Suprapubic skin (tissue), 4 donors: Measurements from ENCODE around the gene CCDC167. TPM values are rescaled to one million over a fixed set of nuclear protein-coding genes. Genes with fewer than 3 reads are reported as not detected.

Source experiments
- DNase-seq, 2 donors: peaks; one replicate each; pipeline ENCODE4 v3.0.0-alpha.2; 2019; ENCODE audit warnings: low spot score in 2 of 2
- H3K27ac ChIP-seq: fragments of 200-600 bp; sonication (generic); one replicate; pipeline ENCODE4 v1.5.1; 2019
- H3K27me3 ChIP-seq: fragments of 200-600 bp; sonication (generic); one replicate; pipeline ENCODE4 v1.5.1; 2019
- H3K36me3 ChIP-seq: fragments of 200-600 bp; sonication (generic); one replicate; pipeline ENCODE4 v1.5.1; 2019
- H3K4me1 ChIP-seq: fragments of 200-600 bp; sonication (generic); one replicate; pipeline ENCODE4 v1.5.1; 2019
- H3K4me3 ChIP-seq: fragments of 200-600 bp; sonication (generic); one replicate; pipeline ENCODE4 v1.5.1; 2019; ENCODE audit warnings: mild to moderate bottlenecking
- H3K9me3 ChIP-seq: fragments of 200-600 bp; sonication (generic); one replicate; pipeline ENCODE4 v1.5.1; 2019
- EP300 ChIP-seq: sonication (generic); formaldehyde crosslinking; IDR thresholded peaks from one replicate; pipeline ENCODE4 v1.6.1; 2017; ENCODE audit warnings: antibody characterized with exemption
- POLR2A ChIP-seq, 2 donors: fragments of 450-650 bp; IDR thresholded peaks; one replicate each; pipeline ENCODE4 v1.6.1; 2017; ENCODE audit warnings: antibody characterized with exemption in 2 of 2, mild to moderate bottlenecking in 2 of 2, moderate library complexity in 2 of 2
- POLR2AphosphoS5 ChIP-seq, 3 donors: sonication (generic); formaldehyde crosslinking; IDR thresholded peaks; one replicate each; pipeline ENCODE4 v1.6.1; 2017; ENCODE audit warnings: antibody characterized with exemption in 3 of 3
- WGBS: methylation state at CpG from one replicate; pipeline ENCODE4 v1.1.5; 2018; 5-methylcytosine and 5-hydroxymethylcytosine counted together
- total RNA-seq, 4 donors: library from RNA; depleted of rRNA; stranded (reverse); fragments of >200 nt; gene quantifications; one replicate each; pipeline ENCODE4 v1.1.0, GENCODE V29; 2016
- TF ChIP-seq, protein P1 (sequence below), 2 donors: fragments of 200-600 bp in 1 of 2; fragments of 450-650 bp in 1 of 2; sonication (generic) in 1 of 2; IDR thresholded peaks; one replicate each; pipeline ENCODE4 v1.5.1; 2016 to 2019; ENCODE audit warnings: antibody characterized with exemption in 2 of 2, mild to moderate bottlenecking in 1 of 2, moderate library complexity in 1 of 2

Gene CCDC167
- total RNA-seq, 4 donors from 2014 or later, result 16.3 to 31.3 (median 25.1) TPM

- H3K27ac ChIP-seq, result no peak overlapping the region
- H3K27me3 ChIP-seq, result no peaks in the 10 kb centered on the region
- no peaks in the 10 kb centered on the region for H3K9me3 ChIP-seq
- TF ChIP-seq POLR2A (IDR thresholded peaks at IDR 0.05) (no peak), EP300 (no peak), POLR2AphosphoS5 (IDR thresholded peaks at IDR 0.05) (no peak)
- TF ChIP-seq, protein P1, sequence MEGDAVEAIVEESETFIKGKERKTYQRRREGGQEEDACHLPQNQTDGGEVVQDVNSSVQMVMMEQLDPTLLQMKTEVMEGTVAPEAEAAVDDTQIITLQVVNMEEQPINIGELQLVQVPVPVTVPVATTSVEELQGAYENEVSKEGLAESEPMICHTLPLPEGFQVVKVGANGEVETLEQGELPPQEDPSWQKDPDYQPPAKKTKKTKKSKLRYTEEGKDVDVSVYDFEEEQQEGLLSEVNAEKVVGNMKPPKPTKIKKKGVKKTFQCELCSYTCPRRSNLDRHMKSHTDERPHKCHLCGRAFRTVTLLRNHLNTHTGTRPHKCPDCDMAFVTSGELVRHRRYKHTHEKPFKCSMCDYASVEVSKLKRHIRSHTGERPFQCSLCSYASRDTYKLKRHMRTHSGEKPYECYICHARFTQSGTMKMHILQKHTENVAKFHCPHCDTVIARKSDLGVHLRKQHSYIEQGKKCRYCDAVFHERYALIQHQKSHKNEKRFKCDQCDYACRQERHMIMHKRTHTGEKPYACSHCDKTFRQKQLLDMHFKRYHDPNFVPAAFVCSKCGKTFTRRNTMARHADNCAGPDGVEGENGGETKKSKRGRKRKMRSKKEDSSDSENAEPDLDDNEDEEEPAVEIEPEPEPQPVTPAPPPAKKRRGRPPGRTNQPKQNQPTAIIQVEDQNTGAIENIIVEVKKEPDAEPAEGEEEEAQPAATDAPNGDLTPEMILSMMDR (IDR thresholded peaks at IDR 0.05), result no peak
- no peak overlapping the region for H3K4me3 ChIP-seq
- peaks cover under 1% of the 10 kb centered on the region for H3K4me1 ChIP-seq
- 94% methylated on average over 5 of the region's 7 CpGs for WGBS
- H3K36me3 ChIP-seq, result peaks cover 97% of the 10 kb centered on the region
- no peak for DNase-seq
These were observed 20.9 kb downstream of the CCDC167 start for GRCh38 chr6:37478827-37479226.

- 94% methylated on average over 16 of the region's 18 CpGs for WGBS
- H3K27ac ChIP-seq, result no peak overlapping the region
- no peak overlapping the region for H3K4me3 ChIP-seq
- DNase-seq, result no peak
- no peak for TF ChIP-seq EP300
- no peak for TF ChIP-seq POLR2A (IDR thresholded peaks at IDR 0.05)
- TF ChIP-seq POLR2AphosphoS5 (IDR thresholded peaks at IDR 0.05), result no peak
- TF ChIP-seq, protein P1 (IDR thresholded peaks at IDR 0.05), result no peak
- peaks cover 7% of the 10 kb centered on the region for H3K4me1 ChIP-seq
- H3K9me3 ChIP-seq, result no peaks in the 10 kb centered on the region
- peaks cover 97% of the 10 kb centered on the region for H3K36me3 ChIP-seq
- H3K27me3 ChIP-seq, result no peaks in the 10 kb centered on the region
These were observed 21.8 kb downstream of the CCDC167 start for GRCh38 chr6:37477656-37478435.

GRCh38 chr6:37477191-37477590, 22.5 kb downstream of the CCDC167 start:
- no peak for DNase-seq
- TF ChIP-seq, protein P1 (IDR thresholded peaks at IDR 0.05), result no peak
- no peak for TF ChIP-seq POLR2AphosphoS5 (IDR thresholded peaks at IDR 0.05)
- TF ChIP-seq POLR2A (IDR thresholded peaks at IDR 0.05), result no peak
- TF ChIP-seq EP300, result no peak
- WGBS, result 81% methylated on average over 3 of the region's 3 CpGs
- Histone ChIP-seq H3K9me3 (no peaks in the 10 kb centered on the region), H3K27me3 (no peaks in the 10 kb centered on the region), H3K4me1 (peaks cover 7% of the 10 kb centered on the region), H3K36me3 (peaks cover 97% of the 10 kb centered on the region), H3K27ac (no peak overlapping the region), H3K4me3 (no peak overlapping the region)

GRCh38 chr6:37474316-37474715, 25.4 kb downstream of the CCDC167 start:
- 98% methylated on average over 4 of the region's 4 CpGs for WGBS
- Histone ChIP-seq H3K4me3 (no peak overlapping the region), H3K27me3 (no peaks in the 10 kb centered on the region), H3K9me3 (no peaks in the 10 kb centered on the region), H3K27ac (no peak overlapping the region), H3K36me3 (peaks cover 88% of the 10 kb centered on the region), H3K4me1 (peaks cover 7% of the 10 kb centered on the region)
- DNase-seq, result no peak
- no peak for TF ChIP-seq POLR2AphosphoS5 (IDR thresholded peaks at IDR 0.05)

GRCh38 chr6:37473364-37474095, 26.2 kb downstream of the CCDC167 start:
- H3K4me3 ChIP-seq, result no peak overlapping the region
- no peaks in the 10 kb centered on the region for H3K27me3 ChIP-seq
- 50% methylated on average over 8 of the region's 8 CpGs for WGBS
- no peak for DNase-seq
- H3K27ac ChIP-seq, result no peak overlapping the region
- TF ChIP-seq, protein P1 (IDR thresholded peaks at IDR 0.05), result no peak
- TF ChIP-seq POLR2A (IDR thresholded peaks at IDR 0.05), result no peak
- TF ChIP-seq EP300, result no peak
- no peak for TF ChIP-seq POLR2AphosphoS5 (IDR thresholded peaks at IDR 0.05)
- H3K9me3 ChIP-seq, result no peaks in the 10 kb centered on the region
- H3K4me1 ChIP-seq, result peaks cover 7% of the 10 kb centered on the region
- H3K36me3 ChIP-seq, result peaks cover 83% of the 10 kb centered on the region
